Natural killer cell (primary cell): Measurements from ENCODE around the gene DDX10. TPM values are rescaled to one million over a fixed set of nuclear protein-coding genes. Genes with fewer than 3 reads are reported as not detected.

ENCODE experiments used
- ATAC-seq, 3 donors: fragments of 150-1000 bp in 2 of 3; fragments of 200-7000 bp in 1 of 3; cut with Tn5 transposase; 1 replicate in 1 of 3; 2 replicates in 2 of 3; pipeline ENCODE4 v1.10.0; 2021; ENCODE audit warnings: mild to moderate bottlenecking in 2 of 3, moderate library complexity in 2 of 3
- DNase-seq, 2 donors: peaks; one replicate each; pipeline versions ENCODE4 v3.0.0 to v3.0.0-alpha.2; 2013 to 2021; ENCODE audit warnings: mixed read lengths in 1 of 2
- H3K27ac ChIP-seq: one replicate; pipeline ENCODE4 v1.5.1; 2013; ENCODE audit warnings: mild to moderate bottlenecking, low read length
- H3K27me3 ChIP-seq: one replicate; pipeline ENCODE4 v1.6.1; 2013; ENCODE audit warnings: low read length; ENCODE audit not compliant: control insufficient read depth, insufficient read depth
- H3K36me3 ChIP-seq: one replicate; pipeline ENCODE4 v1.6.1; 2013; ENCODE audit warnings: low read length; ENCODE audit not compliant: control insufficient read depth, insufficient read depth
- H3K4me1 ChIP-seq: one replicate; pipeline ENCODE4 v1.6.1; 2013; ENCODE audit warnings: low read length; ENCODE audit not compliant: control insufficient read depth, insufficient read depth
- H3K4me3 ChIP-seq: one replicate; pipeline ENCODE4 v1.5.1; 2013; ENCODE audit warnings: low read length
- H3K9me3 ChIP-seq: one replicate; pipeline ENCODE4 v1.6.1; 2013; ENCODE audit warnings: low read length; ENCODE audit not compliant: control insufficient read depth, insufficient read depth
- H3K27ac Mint-ChIP-seq, 2 donors: one replicate each; pipeline ENCODE4 v1.8.0; 2022; ENCODE audit warnings: mild to moderate bottlenecking in 2 of 2, mixed read lengths in 2 of 2, moderate library complexity in 1 of 2
- H3K27me3 Mint-ChIP-seq, 2 donors: one replicate each; pipeline ENCODE4 v1.8.0; 2022; ENCODE audit warnings: low read depth in 2 of 2, mixed read lengths in 2 of 2
- H3K36me3 Mint-ChIP-seq: one replicate; pipeline ENCODE4 v1.8.0; 2022; ENCODE audit warnings: mixed read lengths
- H3K4me1 Mint-ChIP-seq, 2 donors: one replicate each; pipeline ENCODE4 v1.8.0; 2022; ENCODE audit warnings: mixed read lengths in 2 of 2
- H3K4me3 Mint-ChIP-seq: one replicate; pipeline ENCODE4 v1.8.0; 2022; ENCODE audit warnings: mild to moderate bottlenecking, moderate library complexity, mixed read lengths
- H3K9me3 Mint-ChIP-seq, 2 donors: one replicate each; pipeline ENCODE4 v1.8.0; 2022; ENCODE audit warnings: mixed read lengths in 2 of 2
- CTCF ChIP-seq: fragments of 200-600 bp; IDR thresholded peaks from one replicate; pipeline ENCODE4 v1.8.0; 2022; ENCODE audit warnings: antibody characterized with exemption
- WGBS: methylation state at CpG from one replicate; pipeline ENCODE4 v1.1.7; 2013; ENCODE audit warnings: missing lambda C conversion rate; ENCODE audit not compliant: insufficient coverage; 5-methylcytosine and 5-hydroxymethylcytosine counted together
- intact Hi-C: fragments of 100-400 bp; cut with micrococcal nuclease; formaldehyde crosslinking; loops from one replicate; pipeline ENCODE4 v1.14.2; 2022
- total RNA-seq, 4 donors: library from RNA; stranded (reverse); fragments of 120-200 nt in 1 of 4; gene quantifications; one replicate each; pipeline versions ENCODE4 v1.2.3 to v1.2.4, GENCODE V29; 2013 to 2022

DDX10 gene
- total RNA-seq, 3 donors from 2014 or later (not counting 1 experiment from before 2014, with no cell fraction given): 23.4 to 30.9 (median 24.9) TPM

GRCh38 chr11:108824545-108824944, 159.7 kb downstream of the DDX10 start:
- no peaks in the 10 kb centered on the region for H3K36me3 ChIP-seq
- no peaks in the 10 kb centered on the region for H3K27me3 ChIP-seq
- Mint-ChIP-seq H3K36me3 (no peaks in the 10 kb centered on the region), H3K27ac (no peak overlapping the region), H3K4me1 (peaks cover 0 to 11% of the 10 kb centered on the region in 2 donors), H3K4me3 (no peak overlapping the region), H3K27me3 (no peaks in the 10 kb centered on the region), H3K9me3 (no peaks in the 10 kb centered on the region)
- H3K4me1 ChIP-seq: no peaks in the 10 kb centered on the region
- WGBS: no CpG with 5 or more reads among the region's 3 CpGs
- ATAC-seq: no peak
- no peak overlapping the region for H3K4me3 ChIP-seq
- intact Hi-C loops: no loop called here
- no peak for TF ChIP-seq CTCF
- no peak overlapping the region for H3K27ac ChIP-seq
- no peak for DNase-seq
- H3K9me3 ChIP-seq: no peaks in the 10 kb centered on the region

GRCh38 chr11:108825381-108825780, 160.5 kb downstream of the DDX10 start:
- no peaks in the 10 kb centered on the region for H3K27me3 ChIP-seq
- DNase-seq (no peak), ATAC-seq (no peak)
- H3K27ac ChIP-seq: no peak overlapping the region
- no peaks in the 10 kb centered on the region for H3K36me3 ChIP-seq
- no peak overlapping the region for H3K4me3 ChIP-seq
- H3K27ac Mint-ChIP-seq: no peak overlapping the region
- no peaks in the 10 kb centered on the region for H3K36me3 Mint-ChIP-seq
- peaks cover 0 to 3% of the 10 kb centered on the region in 2 donors for H3K9me3 Mint-ChIP-seq
- peaks cover 6 to 20% of the 10 kb centered on the region in 2 donors for H3K4me1 Mint-ChIP-seq
- intact Hi-C loops: no loop called here
- no peak for TF ChIP-seq CTCF
- H3K4me1 ChIP-seq: no peaks in the 10 kb centered on the region
- no peak overlapping the region for H3K4me3 Mint-ChIP-seq
- no peaks in the 10 kb centered on the region for H3K27me3 Mint-ChIP-seq
- H3K9me3 ChIP-seq: no peaks in the 10 kb centered on the region
- WGBS: 94% methylated on average over 1 of the region's 1 CpG

- no peaks in the 10 kb centered on the region for H3K27me3 ChIP-seq
- Mint-ChIP-seq H3K9me3 (peaks cover 0 to 3% of the 10 kb centered on the region in 2 donors), H3K27me3 (no peaks in the 10 kb centered on the region), H3K4me1 (peaks cover 9 to 22% of the 10 kb centered on the region in 2 donors), H3K27ac (no peak overlapping the region), H3K4me3 (no peak overlapping the region), H3K36me3 (no peaks in the 10 kb centered on the region)
- H3K27ac ChIP-seq: no peak overlapping the region
- H3K4me1 ChIP-seq: no peaks in the 10 kb centered on the region
- intact Hi-C loops: no loop called here
- no peaks in the 10 kb centered on the region for H3K9me3 ChIP-seq
- no peaks in the 10 kb centered on the region for H3K36me3 ChIP-seq
- ATAC-seq: no peak
- WGBS: 96% methylated on average over 2 of the region's 2 CpGs
- no peak overlapping the region for H3K4me3 ChIP-seq
- DNase-seq: no peak
- no peak for TF ChIP-seq CTCF
Observed at GRCh38 chr11:108826136-108826535, 161.3 kb downstream of the DDX10 start.

- ATAC-seq: no peak
- intact Hi-C loops: no loop called here
- Histone ChIP-seq H3K4me1 (no peaks in the 10 kb centered on the region), H3K36me3 (peaks cover 10% of the 10 kb centered on the region), H3K9me3 (no peaks in the 10 kb centered on the region), H3K27me3 (no peaks in the 10 kb centered on the region), H3K4me3 (no peak overlapping the region), H3K27ac (no peak overlapping the region)
- Mint-ChIP-seq H3K4me3 (no peak overlapping the region), H3K36me3 (no peaks in the 10 kb centered on the region), H3K27ac (no peak overlapping the region), H3K9me3 (no peaks in the 10 kb centered on the region), H3K4me1 (peaks cover 18 to 23% of the 10 kb centered on the region in 2 donors), H3K27me3 (no peaks in the 10 kb centered on the region)
- WGBS: 93% methylated on average over 7 of the region's 7 CpGs
- no peak for DNase-seq
- no peak for TF ChIP-seq CTCF
Observed at GRCh38 chr11:108835624-108836023, 170.8 kb downstream of the DDX10 start.
